CD14-positive monocyte (primary cell): Measurements from ENCODE around the gene FAM131B. TPM values are rescaled to one million over a fixed set of nuclear protein-coding genes. Genes with fewer than 3 reads are reported as not detected.

Experiments used
- DNase-seq, 3 donors: peaks; one replicate each; pipeline ENCODE4 v3.0.0-alpha.2; 2011 to 2022
- H2AFZ ChIP-seq: 2 replicates; pipeline ENCODE4 v1.6.0; 2012; ENCODE audit warnings: mild to moderate bottlenecking, low read depth, low read length, inconsistent platforms; ENCODE audit not compliant: insufficient read depth, poor library complexity, severe bottlenecking
- H3K27ac ChIP-seq, 2 donors: 1 replicate in 1 of 2; 2 replicates in 1 of 2; pipeline ENCODE4 v1.5.1; 2012 to 2013; ENCODE audit warnings: low read length in 2 of 2, control low read depth in 1 of 2, inconsistent platforms in 1 of 2, low read depth in 1 of 2, mild to moderate bottlenecking in 1 of 2
- H3K27me3 ChIP-seq, 2 donors: one replicate each; pipeline versions ENCODE4 v1.6.0 to v1.6.1; 2011 to 2013; ENCODE audit warnings: low read length in 2 of 2; ENCODE audit not compliant: control insufficient read depth in 2 of 2, insufficient read depth in 2 of 2
- H3K36me3 ChIP-seq, 2 donors: replicated peaks in 1 of 2; 1 replicate in 1 of 2; 2 replicates in 1 of 2; pipeline versions ENCODE4 v1.5.1 to v1.6.1; 2012 to 2013; ENCODE audit warnings: low read length in 2 of 2, control low read depth in 1 of 2, inconsistent platforms in 1 of 2, mild to moderate bottlenecking in 1 of 2; ENCODE audit not compliant: insufficient read depth in 2 of 2, control insufficient read depth in 1 of 2
- H3K4me1 ChIP-seq, 2 donors: 1 replicate in 1 of 2; 2 replicates in 1 of 2; pipeline versions ENCODE4 v1.5.1 to v1.6.1; 2012 to 2013; ENCODE audit warnings: low read length in 2 of 2, control low read depth in 1 of 2, inconsistent platforms in 1 of 2, mild to moderate bottlenecking in 1 of 2, moderate library complexity in 1 of 2; ENCODE audit not compliant: insufficient read depth in 2 of 2, control insufficient read depth in 1 of 2
- H3K4me2 ChIP-seq: replicated peaks from 2 replicates; pipeline ENCODE3; 2012; ENCODE audit warnings: low read length, moderate library complexity, mild to moderate bottlenecking; ENCODE audit not compliant: poor library complexity, severe bottlenecking; ENCODE audit errors: extremely low read depth
- H3K4me3 ChIP-seq, 3 experiments: fragments of 200-600 bp in 1 of 3; sonication (generic) in 1 of 3; replicated peaks in 1 of 3; 1 replicate in 2 of 3; 2 replicates in 1 of 3; pipeline ENCODE4 v1.5.1; 2011 to 2013; ENCODE audit warnings: low read length in 3 of 3, mild to moderate bottlenecking in 3 of 3, control low read depth in 2 of 3, low read depth in 2 of 3, inconsistent platforms in 1 of 3, moderate library complexity in 1 of 3
- H3K79me2 ChIP-seq: 2 replicates; pipeline ENCODE4 v1.6.0; 2012; ENCODE audit warnings: mild to moderate bottlenecking, control low read depth, inconsistent platforms, low read length, moderate library complexity; ENCODE audit not compliant: insufficient read depth
- H3K9ac ChIP-seq: 2 replicates; pipeline ENCODE4 v1.6.0; 2017; ENCODE audit warnings: low read length, mild to moderate bottlenecking; ENCODE audit not compliant: insufficient read depth, poor library complexity, severe bottlenecking
- H3K9me3 ChIP-seq, 2 donors: replicated peaks in 1 of 2; 1 replicate in 1 of 2; 2 replicates in 1 of 2; pipeline versions ENCODE4 v1.5.1 to v1.6.1; 2012 to 2013; ENCODE audit warnings: low read length in 2 of 2, control low read depth in 1 of 2; ENCODE audit not compliant: control insufficient read depth in 1 of 2, insufficient read depth in 1 of 2
- H4K20me1 ChIP-seq: 2 replicates; pipeline ENCODE4 v1.6.0; 2012; ENCODE audit warnings: mild to moderate bottlenecking, low read length, control low read depth, moderate library complexity; ENCODE audit not compliant: insufficient read depth
- H3K27ac Mint-ChIP-seq, 7 donors: one replicate each; pipeline ENCODE4 v1.8.0; 2020; ENCODE audit warnings: mild to moderate bottlenecking in 7 of 7, mixed read lengths in 7 of 7, moderate library complexity in 6 of 7, inconsistent platforms in 2 of 7
- H3K27me3 Mint-ChIP-seq, 3 donors: one replicate each; pipeline ENCODE4 v1.8.0; 2021 to 2022; ENCODE audit warnings: low read depth in 3 of 3, mild to moderate bottlenecking in 3 of 3, mixed read lengths in 3 of 3, moderate library complexity in 3 of 3, inconsistent platforms in 1 of 3
- H3K36me3 Mint-ChIP-seq, 2 donors: one replicate each; pipeline ENCODE4 v1.8.0; 2020; ENCODE audit warnings: mixed read lengths in 2 of 2, inconsistent platforms in 1 of 2, mild to moderate bottlenecking in 1 of 2
- H3K4me1 Mint-ChIP-seq: one replicate; pipeline ENCODE4 v1.8.0; 2020; ENCODE audit warnings: mild to moderate bottlenecking, mixed read lengths
- H3K4me3 Mint-ChIP-seq, 2 donors: one replicate each; pipeline ENCODE4 v1.8.0; 2020; ENCODE audit warnings: mild to moderate bottlenecking in 2 of 2, mixed read lengths in 2 of 2, moderate library complexity in 1 of 2
- H3K9me3 Mint-ChIP-seq, 7 donors: one replicate each; pipeline ENCODE4 v1.8.0; 2020 to 2022; ENCODE audit warnings: mixed read lengths in 7 of 7, mild to moderate bottlenecking in 6 of 7, moderate library complexity in 6 of 7, inconsistent platforms in 2 of 7
- WGBS: methylation state at CpG from one replicate; pipeline ENCODE4 v1.1.5; 2013; ENCODE audit warnings: missing lambda C conversion rate; ENCODE audit not compliant: insufficient coverage; 5-methylcytosine and 5-hydroxymethylcytosine counted together
- intact Hi-C, 2 donors: fragments of 100-400 bp; cut with micrococcal nuclease; formaldehyde crosslinking; loops; one replicate each; pipeline versions ENCODE4 v1.15.0 to v1.15.1; 2023
- polyA plus RNA-seq, 3 donors: library from polyadenylated mRNA; depleted of rRNA in 1 of 3; unstranded in 2 of 3; stranded (reverse) in 1 of 3; fragments of 300-500 nt in 2 of 3; fragments of >200 nt in 1 of 3; fragmentation: Illumina TruSeq in 2 of 3; gene quantifications; 1 replicate in 2 of 3; 2 replicates in 1 of 3; pipeline ENCODE4 v1.2.3, GENCODE V29; 2012 to 2021
- TF ChIP-seq, protein P1 (sequence below): fragments of 200-600 bp; IDR thresholded peaks from one replicate; pipeline ENCODE4 v1.8.0; 2022; ENCODE audit warnings: antibody characterized with exemption, mild to moderate bottlenecking

The FAM131B gene
- polyA plus RNA-seq, 3 donors: 0.69 to 0.72 TPM; not detected in 1

DNA sequence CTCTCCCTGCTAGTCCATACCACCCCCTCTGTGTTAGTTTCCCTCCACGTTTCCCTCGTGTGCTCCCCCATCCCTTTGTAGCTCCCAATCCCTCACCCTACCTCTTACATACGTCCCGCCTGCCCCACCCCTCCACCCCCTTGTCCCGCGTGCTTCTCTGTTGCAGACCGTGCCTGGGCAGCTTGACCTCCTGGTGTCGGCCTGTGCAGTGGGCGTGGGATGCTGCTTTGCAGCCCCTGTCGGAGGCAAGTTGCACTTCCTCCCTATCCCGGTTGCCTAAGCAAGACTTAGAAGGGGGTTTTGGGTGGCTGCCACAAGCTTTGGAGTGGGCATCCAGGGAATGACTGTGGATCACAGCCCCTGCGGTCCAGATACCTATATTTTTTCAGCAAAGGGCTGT is 38.9 kb downstream of the FAM131B start:
- Histone ChIP-seq H2AFZ (no peak overlapping the region), H3K9ac (no peak overlapping the region), H4K20me1 (no peaks in the 10 kb centered on the region), H3K79me2 (no peaks in the 10 kb centered on the region), H3K4me1 (peaks cover 35 to 40% of the 10 kb centered on the region in 2 donors), H3K4me3 (no peak overlapping the region), H3K27ac (no peak overlapping the region), H3K9me3 (no peaks in the 10 kb centered on the region), H3K27me3 (no peaks in the 10 kb centered on the region), H3K36me3 (no peaks in the 10 kb centered on the region), H3K4me2 (no peak overlapping the region)
- Mint-ChIP-seq H3K9me3 (peaks cover 0 to 1% (median 0%) of the 10 kb centered on the region in 7 donors), H3K27ac (peak overlapping the region in 1 of 7 donors; percentile 55), H3K27me3 (peaks cover 0 to 10% (median 5%) of the 10 kb centered on the region in 3 donors), H3K4me3 (no peak overlapping the region), H3K4me1 (peaks cover 52% of the 10 kb centered on the region), H3K36me3 (no peaks in the 10 kb centered on the region)
- intact Hi-C loops: loop anchor here in 1 of 2 donors (10.0 kb wide), 1 partner anchor 91 kb away; no protein-coding TSS in a partner anchor
- DNase-seq: no peak
- TF ChIP-seq, protein P1, sequence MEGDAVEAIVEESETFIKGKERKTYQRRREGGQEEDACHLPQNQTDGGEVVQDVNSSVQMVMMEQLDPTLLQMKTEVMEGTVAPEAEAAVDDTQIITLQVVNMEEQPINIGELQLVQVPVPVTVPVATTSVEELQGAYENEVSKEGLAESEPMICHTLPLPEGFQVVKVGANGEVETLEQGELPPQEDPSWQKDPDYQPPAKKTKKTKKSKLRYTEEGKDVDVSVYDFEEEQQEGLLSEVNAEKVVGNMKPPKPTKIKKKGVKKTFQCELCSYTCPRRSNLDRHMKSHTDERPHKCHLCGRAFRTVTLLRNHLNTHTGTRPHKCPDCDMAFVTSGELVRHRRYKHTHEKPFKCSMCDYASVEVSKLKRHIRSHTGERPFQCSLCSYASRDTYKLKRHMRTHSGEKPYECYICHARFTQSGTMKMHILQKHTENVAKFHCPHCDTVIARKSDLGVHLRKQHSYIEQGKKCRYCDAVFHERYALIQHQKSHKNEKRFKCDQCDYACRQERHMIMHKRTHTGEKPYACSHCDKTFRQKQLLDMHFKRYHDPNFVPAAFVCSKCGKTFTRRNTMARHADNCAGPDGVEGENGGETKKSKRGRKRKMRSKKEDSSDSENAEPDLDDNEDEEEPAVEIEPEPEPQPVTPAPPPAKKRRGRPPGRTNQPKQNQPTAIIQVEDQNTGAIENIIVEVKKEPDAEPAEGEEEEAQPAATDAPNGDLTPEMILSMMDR: no peak
- 43% methylated on average over 4 of the region's 12 CpGs for WGBS

DNA sequence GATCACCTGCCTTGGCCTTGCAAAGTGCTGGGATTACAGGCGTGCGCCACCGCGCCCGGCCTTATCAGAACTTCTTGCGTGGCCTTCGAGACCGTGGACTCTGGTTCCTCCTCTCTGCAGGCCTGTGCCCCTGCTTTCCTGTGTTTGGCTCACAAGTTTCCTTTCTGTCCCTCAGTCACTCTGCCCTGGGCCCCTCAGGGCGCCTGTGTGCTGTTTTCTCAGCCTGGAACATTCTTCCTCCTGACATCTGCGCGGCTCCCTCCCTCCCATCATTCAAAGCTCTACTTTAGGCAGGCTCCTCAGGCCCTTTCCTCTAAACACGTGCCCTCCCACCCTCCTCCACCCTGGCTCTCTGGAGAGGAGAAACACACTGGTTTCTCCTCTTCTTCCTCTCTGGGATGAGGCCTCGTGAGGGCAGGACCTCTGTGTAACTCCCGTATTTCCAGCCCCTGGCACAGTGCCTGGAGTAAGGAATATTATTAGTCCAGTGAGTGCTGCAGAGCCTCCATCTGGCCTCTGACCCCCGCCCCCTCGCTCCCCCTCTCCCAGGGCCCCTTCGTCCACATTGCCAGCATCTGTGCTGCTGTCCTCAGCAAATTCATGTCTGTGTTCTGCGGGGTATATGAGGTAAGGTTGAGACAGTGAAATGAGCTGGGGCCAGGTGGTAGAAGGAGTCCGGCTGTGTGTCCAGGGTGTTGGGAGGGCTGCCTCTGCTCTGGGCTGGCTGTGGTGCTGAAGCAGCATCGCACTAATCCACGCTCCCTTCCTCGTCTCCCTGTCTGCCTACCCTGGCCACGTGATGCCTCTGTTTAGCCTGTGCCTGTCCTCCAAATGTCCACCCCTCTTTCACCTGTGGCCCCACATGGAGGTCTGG is 39.5 kb downstream of the FAM131B start:
- Histone ChIP-seq H3K9me3 (no peaks in the 10 kb centered on the region), H3K27me3 (no peaks in the 10 kb centered on the region), H3K79me2 (no peaks in the 10 kb centered on the region), H3K4me2 (no peak overlapping the region), H3K9ac (no peak overlapping the region), H3K4me1 (peaks cover 37 to 39% of the 10 kb centered on the region in 2 donors), H3K4me3 (no peak overlapping the region), H2AFZ (peak overlapping the region; percentile 54), H3K36me3 (no peaks in the 10 kb centered on the region), H3K27ac (no peak overlapping the region), H4K20me1 (no peaks in the 10 kb centered on the region)
- Mint-ChIP-seq H3K4me3 (no peak overlapping the region), H3K4me1 (peaks cover 52% of the 10 kb centered on the region), H3K9me3 (peaks cover 0 to 1% (median 0%) of the 10 kb centered on the region in 7 donors), H3K27ac (peak overlapping the region in 2 of 7 donors; percentile 46 to 55), H3K27me3 (peaks cover 0 to 10% (median 5%) of the 10 kb centered on the region in 3 donors), H3K36me3 (no peaks in the 10 kb centered on the region)
- TF ChIP-seq, protein P1: no peak
- WGBS: 57% methylated on average over 18 of the region's 23 CpGs
- intact Hi-C loops: loop anchor here in 1 of 2 donors (10.0 kb wide), 1 partner anchor 92 kb away; no protein-coding TSS in a partner anchor
- DNase-seq: no peak
